T-helper 17 cell (primary cell): ENCODE data around the gene ADAM10. TPM values are rescaled to one million over a fixed set of nuclear protein-coding genes. Genes with fewer than 3 reads are reported as not detected.

Experiments
- ATAC-seq: fragments of 150-1000 bp; cut with Tn5 transposase; 2 replicates; pipeline ENCODE4 v1.10.0; 2021; ENCODE audit warnings: mild to moderate bottlenecking, moderate library complexity
- DNase-seq, 3 donors: peaks; one replicate each; pipeline versions ENCODE4 v3.0.0 to v3.0.0-alpha.2; 2020 to 2021
- H3K9me3 ChIP-seq: one replicate; pipeline ENCODE4 v1.7.0; 2013; ENCODE audit warnings: low read length, mild to moderate bottlenecking; ENCODE audit not compliant: control insufficient read depth, poor library complexity, severe bottlenecking
- H3K27ac Mint-ChIP-seq: one replicate; pipeline ENCODE4 v1.8.0; 2022; ENCODE audit warnings: mild to moderate bottlenecking, moderate library complexity, mixed read lengths
- H3K27me3 Mint-ChIP-seq: one replicate; pipeline ENCODE4 v1.8.0; 2022; ENCODE audit warnings: mixed read lengths
- H3K36me3 Mint-ChIP-seq: one replicate; pipeline ENCODE4 v1.8.0; 2022; ENCODE audit warnings: low read depth, mixed read lengths
- H3K4me1 Mint-ChIP-seq: one replicate; pipeline ENCODE4 v1.8.0; 2022; ENCODE audit warnings: mild to moderate bottlenecking, mixed read lengths
- H3K4me3 Mint-ChIP-seq: one replicate; pipeline ENCODE4 v1.8.0; 2022; ENCODE audit warnings: mild to moderate bottlenecking, moderate library complexity, mixed read lengths
- total RNA-seq, 4 donors: library from RNA in 2 of 4; stranded (reverse) in 2 of 4; gene quantifications; one replicate each; pipeline ENCODE4 v1.2.3 and lab custom pipeline; 2022 to 2026

The ADAM10 gene
- total RNA-seq, 2 donors from 2014 or later: 137 to 142 TPM

DNA sequence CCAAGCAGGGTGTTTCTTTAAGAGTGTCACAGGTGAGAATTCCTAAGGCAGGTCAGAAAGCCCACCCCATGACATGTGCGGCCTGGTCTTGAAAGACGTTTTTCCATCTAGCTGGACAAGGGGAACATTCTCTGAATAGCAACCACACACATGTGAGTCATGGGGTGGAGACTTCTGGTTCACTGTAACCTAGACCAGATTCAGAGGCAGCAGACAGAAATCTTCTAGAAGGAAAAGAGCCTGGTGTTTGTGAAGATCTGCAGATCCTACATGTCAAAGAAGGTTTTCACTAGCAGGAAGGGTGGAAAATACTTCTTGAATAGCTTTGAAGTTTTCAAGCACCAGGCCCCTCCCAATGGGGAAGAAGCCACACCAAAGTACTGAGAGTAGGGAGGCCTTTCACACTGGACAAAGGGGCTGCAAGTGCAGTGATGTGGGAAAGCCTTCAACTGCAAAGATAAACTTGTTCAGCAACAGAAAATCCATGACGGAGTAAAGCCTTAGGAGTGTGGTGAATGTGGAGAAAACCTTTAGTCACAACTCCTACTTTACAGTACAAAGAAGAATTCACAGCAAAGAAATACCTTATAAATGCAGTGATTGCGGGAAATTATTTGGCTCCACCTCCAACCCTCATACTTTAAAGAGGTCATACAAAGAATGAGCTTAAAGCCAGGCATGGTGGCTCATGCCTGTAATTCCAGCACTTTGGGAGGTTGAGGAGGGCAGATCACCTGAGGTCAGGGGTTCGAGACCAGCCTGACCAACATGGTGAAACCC, 17.6 kb downstream of the ADAM10 start:
- no peak overlapping the region for H3K4me3 Mint-ChIP-seq
- H3K27me3 Mint-ChIP-seq: no peaks in the 10 kb centered on the region
- no peak for ATAC-seq

DNA sequence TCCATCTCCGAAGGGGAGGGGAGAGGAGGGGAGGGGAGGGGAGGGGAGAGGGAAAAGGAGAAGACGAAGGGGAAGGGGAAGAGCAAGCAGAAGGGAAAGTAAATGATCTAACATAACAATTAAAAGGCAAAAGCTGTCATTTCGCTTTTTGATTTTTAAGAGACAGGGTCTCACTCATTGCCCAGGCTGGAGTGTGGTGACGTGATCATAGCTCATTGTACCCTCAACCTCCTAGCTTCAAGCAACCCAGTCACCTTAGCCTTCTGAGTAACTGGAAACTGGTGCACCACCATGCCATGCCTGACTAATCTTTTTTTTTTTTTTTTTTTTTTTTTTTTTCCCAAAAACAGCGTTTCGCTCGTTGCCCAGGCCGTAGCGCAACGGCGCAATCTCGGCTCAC, 22.6 kb downstream of the ADAM10 start:
- H3K9me3 ChIP-seq: no peaks in the 10 kb centered on the region
- H3K27ac Mint-ChIP-seq: peak overlapping the region; percentile 32
- no peak for DNase-seq
- peaks cover 43% of the 10 kb centered on the region for H3K4me1 Mint-ChIP-seq
- H3K27me3 Mint-ChIP-seq: no peaks in the 10 kb centered on the region
- no peaks in the 10 kb centered on the region for H3K36me3 Mint-ChIP-seq
- no peak for ATAC-seq
- no peak overlapping the region for H3K4me3 Mint-ChIP-seq

More for the DNA sequence above, 17.6 kb downstream of the ADAM10 start:
- Mint-ChIP-seq H3K4me1 (peaks cover 54% of the 10 kb centered on the region), H3K36me3 (no peaks in the 10 kb centered on the region), H3K27ac (peak overlapping the region; percentile 59)
- no peak for DNase-seq
- H3K9me3 ChIP-seq: no peaks in the 10 kb centered on the region

- no peaks in the 10 kb centered on the region for H3K36me3 Mint-ChIP-seq
- no peak for DNase-seq
- H3K4me3 Mint-ChIP-seq: no peak overlapping the region
- H3K27ac Mint-ChIP-seq: peak overlapping the region; percentile 66
- no peaks in the 10 kb centered on the region for H3K27me3 Mint-ChIP-seq
- peaks cover 38% of the 10 kb centered on the region for H3K4me1 Mint-ChIP-seq
- no peaks in the 10 kb centered on the region for H3K9me3 ChIP-seq
- ATAC-seq: peak; percentile 67
These were observed 25.0 kb downstream of the ADAM10 start for GRCh38 chr15:58724466-58724865.

DNA sequence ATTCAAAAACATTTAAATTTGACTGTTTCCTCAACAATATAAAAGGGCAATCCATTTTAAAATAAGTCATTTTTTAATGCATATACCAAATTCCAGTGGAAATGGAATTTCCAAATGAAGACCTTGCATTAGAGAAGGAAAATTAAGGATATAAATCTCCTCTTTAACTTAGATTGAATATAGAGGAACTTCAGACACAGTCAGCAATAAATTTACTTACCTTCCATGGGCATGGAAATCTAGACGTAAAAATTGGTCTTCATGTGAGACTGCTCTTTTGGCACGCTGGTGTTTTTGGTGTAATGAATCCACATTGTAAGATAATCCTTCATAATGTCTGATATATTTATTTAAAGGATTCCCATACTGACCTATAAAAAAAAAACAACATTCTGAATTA, 32.1 kb downstream of the ADAM10 start:
- ATAC-seq (no peak), DNase-seq (no peak)
- peaks cover 17% of the 10 kb centered on the region for H3K4me1 Mint-ChIP-seq
- H3K36me3 Mint-ChIP-seq: peaks cover 4% of the 10 kb centered on the region
- no peaks in the 10 kb centered on the region for H3K9me3 ChIP-seq
- no peak overlapping the region for H3K4me3 Mint-ChIP-seq
- H3K27me3 Mint-ChIP-seq: no peaks in the 10 kb centered on the region
- H3K27ac Mint-ChIP-seq: peak overlapping the region; percentile 78

DNA sequence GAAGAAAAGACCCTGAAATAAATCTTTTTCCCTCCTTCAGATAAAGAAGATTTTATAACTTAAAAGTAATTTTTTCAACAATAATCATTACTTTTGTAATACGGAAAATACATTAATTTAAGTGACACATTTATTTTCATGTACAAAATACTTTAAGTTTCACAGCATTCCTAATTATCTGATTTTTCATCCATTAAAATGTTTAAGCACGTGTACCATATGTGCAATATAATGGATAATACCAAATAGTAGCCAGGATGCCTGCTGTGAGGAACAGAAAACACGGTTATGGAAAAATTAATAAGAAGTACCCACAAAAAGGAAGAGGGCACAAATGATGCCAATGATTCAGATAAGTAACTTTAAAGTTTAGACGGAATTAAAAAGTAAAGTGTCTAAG, 33.5 kb downstream of the ADAM10 start:
- Mint-ChIP-seq H3K4me1 (peaks cover 14% of the 10 kb centered on the region), H3K27me3 (no peaks in the 10 kb centered on the region), H3K4me3 (no peak overlapping the region), H3K36me3 (peaks cover 4% of the 10 kb centered on the region), H3K27ac (peak overlapping the region; percentile 78)
- DNase-seq: no peak
- no peak for ATAC-seq
- H3K9me3 ChIP-seq: no peaks in the 10 kb centered on the region

DNA sequence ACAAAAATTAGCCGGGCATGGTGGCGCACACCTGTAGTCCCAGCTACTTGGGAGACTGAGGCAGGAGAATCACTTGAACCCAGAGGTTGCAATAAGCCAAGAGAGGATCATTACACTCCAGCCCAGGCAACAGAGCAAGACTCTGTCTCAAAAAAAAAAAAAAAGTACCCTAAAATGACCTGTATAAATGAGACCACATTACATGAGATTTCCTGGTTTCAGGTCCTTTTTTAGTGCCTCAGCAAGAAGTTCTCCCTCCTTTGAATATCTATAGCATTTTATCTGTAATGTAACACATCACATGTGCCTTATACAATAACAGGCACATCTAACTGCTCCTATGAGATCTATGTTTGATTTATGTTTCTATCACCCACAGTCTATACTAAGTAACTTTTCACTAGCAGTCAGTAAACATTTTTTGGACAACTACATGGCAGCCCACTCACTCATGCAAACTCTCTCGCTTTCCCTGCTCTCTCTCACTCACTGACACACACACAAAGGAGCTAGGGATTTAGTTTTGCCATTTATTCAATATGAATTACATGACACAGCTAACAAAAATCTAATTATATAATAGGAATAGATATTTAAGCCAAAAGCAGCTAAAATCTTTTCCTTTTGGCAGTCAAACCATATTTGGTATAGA, 34.1 kb downstream of the ADAM10 start:
- Mint-ChIP-seq H3K4me1 (peaks cover 16% of the 10 kb centered on the region), H3K27me3 (no peaks in the 10 kb centered on the region), H3K4me3 (no peak overlapping the region), H3K36me3 (peaks cover 4% of the 10 kb centered on the region), H3K27ac (no peak overlapping the region)
- no peak for DNase-seq
- no peak for ATAC-seq
- no peaks in the 10 kb centered on the region for H3K9me3 ChIP-seq

GRCh38 chr15:58710701-58711100, 38.8 kb downstream of the ADAM10 start:
- Mint-ChIP-seq H3K36me3 (peaks cover 3% of the 10 kb centered on the region), H3K4me1 (peaks cover 21% of the 10 kb centered on the region), H3K4me3 (no peak overlapping the region), H3K27me3 (no peaks in the 10 kb centered on the region), H3K27ac (no peak overlapping the region)
- ATAC-seq (no peak), DNase-seq (no peak)
- H3K9me3 ChIP-seq: no peaks in the 10 kb centered on the region

DNA sequence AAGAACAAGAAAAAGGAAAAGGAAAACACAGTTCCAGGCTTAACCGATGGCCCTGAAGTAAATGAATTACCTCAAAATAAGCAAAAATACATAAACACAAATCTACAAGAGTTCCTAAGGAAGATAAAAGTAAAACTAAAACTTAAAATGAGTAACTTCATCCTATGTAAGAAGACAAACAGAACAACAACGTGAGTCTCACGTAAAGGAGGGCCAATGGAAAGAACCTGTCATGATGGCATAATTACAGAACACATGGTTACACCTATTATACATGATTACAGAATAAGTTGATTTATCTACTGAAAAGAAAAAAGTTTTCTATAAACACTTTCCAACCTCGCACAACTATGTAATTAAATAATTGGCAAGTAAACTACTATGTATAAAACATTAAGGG, 42.1 kb downstream of the ADAM10 start:
- H3K9me3 ChIP-seq: no peaks in the 10 kb centered on the region
- Mint-ChIP-seq H3K4me1 (peaks cover 25% of the 10 kb centered on the region), H3K4me3 (no peak overlapping the region), H3K36me3 (peaks cover 7% of the 10 kb centered on the region), H3K27me3 (no peaks in the 10 kb centered on the region), H3K27ac (peak overlapping the region; percentile 88)
- no peak for ATAC-seq
- DNase-seq: no peak

DNA sequence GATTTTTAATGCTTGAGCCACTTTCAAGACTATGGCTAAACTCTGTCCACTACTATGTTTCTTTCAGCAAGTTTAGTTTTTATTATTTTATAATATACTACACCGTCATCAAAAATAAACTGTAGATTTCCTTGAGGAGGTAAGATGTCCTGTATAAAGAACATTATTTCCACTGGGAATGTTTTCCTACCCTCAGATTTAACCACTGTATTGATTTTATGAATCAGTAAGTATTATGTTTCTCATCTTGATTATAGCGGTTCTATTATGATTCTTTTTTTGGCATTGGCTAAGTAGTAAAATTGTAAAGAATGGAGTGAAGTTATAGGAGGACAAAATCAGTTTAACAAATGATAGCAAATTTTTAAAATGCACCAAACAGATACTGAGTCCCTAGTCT, 44.4 kb downstream of the ADAM10 start:
- H3K36me3 Mint-ChIP-seq: peaks cover 7% of the 10 kb centered on the region
- H3K4me3 Mint-ChIP-seq: no peak overlapping the region
- DNase-seq (no peak), ATAC-seq (no peak)
- no peaks in the 10 kb centered on the region for H3K27me3 Mint-ChIP-seq
- H3K27ac Mint-ChIP-seq: no peak overlapping the region
- H3K4me1 Mint-ChIP-seq: peaks cover 25% of the 10 kb centered on the region
- no peaks in the 10 kb centered on the region for H3K9me3 ChIP-seq

- Mint-ChIP-seq H3K36me3 (peaks cover 8% of the 10 kb centered on the region), H3K27me3 (no peaks in the 10 kb centered on the region), H3K4me3 (no peak overlapping the region), H3K27ac (no peak overlapping the region), H3K4me1 (peaks cover 26% of the 10 kb centered on the region)
- H3K9me3 ChIP-seq: no peaks in the 10 kb centered on the region
- ATAC-seq (no peak), DNase-seq (no peak)
These were observed 45.2 kb downstream of the ADAM10 start for GRCh38 chr15:58704155-58704865.

DNA sequence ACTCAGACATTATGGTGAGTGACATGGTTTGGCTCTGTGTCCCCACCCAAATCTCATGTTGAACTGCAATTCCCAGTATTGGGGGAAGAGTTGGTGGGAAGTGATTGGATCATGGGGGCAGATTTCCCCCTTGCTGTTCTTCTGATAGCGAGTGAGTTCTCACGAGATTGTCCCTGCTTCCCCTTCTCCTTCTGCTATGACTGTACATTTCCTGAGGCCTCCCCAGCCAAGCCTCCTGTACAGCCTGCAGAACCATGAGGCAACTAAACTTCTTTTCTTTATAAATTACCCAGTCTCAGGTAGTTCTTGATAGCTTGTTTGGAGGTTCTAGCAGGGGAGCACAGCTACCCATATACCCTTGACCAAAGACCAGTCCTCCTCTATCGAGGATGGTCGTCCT, 45.9 kb downstream of the ADAM10 start:
- H3K4me1 Mint-ChIP-seq: peaks cover 32% of the 10 kb centered on the region
- ATAC-seq: no peak
- no peaks in the 10 kb centered on the region for H3K27me3 Mint-ChIP-seq
- no peaks in the 10 kb centered on the region for H3K9me3 ChIP-seq
- H3K27ac Mint-ChIP-seq: no peak overlapping the region
- DNase-seq: no peak
- no peak overlapping the region for H3K4me3 Mint-ChIP-seq
- H3K36me3 Mint-ChIP-seq: peaks cover 11% of the 10 kb centered on the region

GRCh38 chr15:58702233-58702632, 47.3 kb downstream of the ADAM10 start:
- no peak overlapping the region for H3K4me3 Mint-ChIP-seq
- ATAC-seq (no peak), DNase-seq (no peak)
- H3K9me3 ChIP-seq: no peaks in the 10 kb centered on the region
- peaks cover 31% of the 10 kb centered on the region for H3K4me1 Mint-ChIP-seq
- H3K27me3 Mint-ChIP-seq: no peaks in the 10 kb centered on the region
- peak overlapping the region; percentile 1 for H3K27ac Mint-ChIP-seq
- H3K36me3 Mint-ChIP-seq: peaks cover 9% of the 10 kb centered on the region

- Mint-ChIP-seq H3K27ac (no peak overlapping the region), H3K4me3 (no peak overlapping the region)
These were observed 48.1 kb downstream of the ADAM10 start for GRCh38 chr15:58701376-58701775.

More at GRCh38 chr15:58701376-58701775, 48.1 kb downstream of the ADAM10 start:
- Mint-ChIP-seq H3K27me3 (no peaks in the 10 kb centered on the region), H3K4me1 (peaks cover 33% of the 10 kb centered on the region), H3K36me3 (peaks cover 8% of the 10 kb centered on the region)
- DNase-seq (no peak), ATAC-seq (no peak)
- H3K9me3 ChIP-seq: no peaks in the 10 kb centered on the region
